ENCODE measurements around the gene LEO1.

LEO1 gene

GRCh38 chr15:51992953-51993352, 21.4 kb upstream of the LEO1 start:
- no peak overlapping the region for H3K4me3 ChIP-seq (ENCODE audit: low read depth in 1 of 2, low read length in 2 of 2)
- no peaks in the 10 kb centered on the region for H3K4me1 ChIP-seq (ENCODE audit: control insufficient read depth in 1 of 2, insufficient read depth in 2 of 2, low read length in 2 of 2)
- no peaks in the 10 kb centered on the region for H3K27me3 ChIP-seq (ENCODE audit: low read depth, low read length)

DNA sequence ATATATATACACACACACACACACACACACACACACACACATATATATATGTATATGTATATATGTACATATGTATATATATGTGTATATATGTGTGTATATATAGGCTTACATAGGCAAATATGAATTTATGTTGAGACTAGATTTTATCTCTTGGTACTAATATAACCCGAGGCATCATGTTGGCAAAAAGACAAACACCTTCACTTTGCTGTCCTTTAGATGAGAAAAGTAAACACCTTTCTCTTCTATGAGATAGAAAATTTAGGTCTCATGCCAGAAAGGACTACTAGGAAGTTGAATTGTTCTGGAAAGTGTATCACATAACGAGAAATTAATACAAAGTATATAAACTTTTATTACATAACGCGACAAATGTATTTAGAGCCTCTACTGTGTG, 19.6 kb upstream of the LEO1 start:
- H3K4me3 ChIP-seq (ENCODE audit: low read depth in 1 of 2, low read length in 2 of 2) = no peak overlapping the region
- H3K27ac ChIP-seq (ENCODE audit: low read length) = no peak overlapping the region
- no peaks in the 10 kb centered on the region for H3K4me1 ChIP-seq (ENCODE audit: control insufficient read depth in 1 of 2, insufficient read depth in 2 of 2, low read length in 2 of 2)
- no peaks in the 10 kb centered on the region for H3K27me3 ChIP-seq (ENCODE audit: low read depth, low read length)
- no peaks in the 10 kb centered on the region for H3K9me3 ChIP-seq (ENCODE audit: control insufficient read depth in 1 of 2, low read length in 2 of 2)
- no peaks in the 10 kb centered on the region for H3K36me3 ChIP-seq (ENCODE audit: control insufficient read depth in 1 of 2, insufficient read depth in 2 of 2, low read length in 2 of 2)

More at GRCh38 chr15:51992953-51993352, 21.4 kb upstream of the LEO1 start:
- Histone ChIP-seq H3K36me3 (ENCODE audit: control insufficient read depth in 1 of 2, insufficient read depth in 2 of 2, low read length in 2 of 2) (no peaks in the 10 kb centered on the region), H3K27ac (ENCODE audit: low read length) (no peak overlapping the region), H3K9me3 (ENCODE audit: control insufficient read depth in 1 of 2, low read length in 2 of 2) (no peaks in the 10 kb centered on the region)

- Histone ChIP-seq H3K4me3 (ENCODE audit: low read depth in 1 of 2, low read length in 2 of 2) (no peak overlapping the region), H3K9me3 (ENCODE audit: control insufficient read depth in 1 of 2, low read length in 2 of 2) (no peaks in the 10 kb centered on the region), H3K36me3 (ENCODE audit: control insufficient read depth in 1 of 2, insufficient read depth in 2 of 2, low read length in 2 of 2) (no peaks in the 10 kb centered on the region), H3K4me1 (ENCODE audit: control insufficient read depth in 1 of 2, insufficient read depth in 2 of 2, low read length in 2 of 2) (peaks cover 0 to 5% of the 10 kb centered on the region in 2 donors), H3K27ac (ENCODE audit: low read length) (peak overlapping the region; percentile 66), H3K27me3 (ENCODE audit: low read depth, low read length) (no peaks in the 10 kb centered on the region)
Measured at GRCh38 chr15:51982770-51983103, 11.2 kb upstream of the LEO1 start.

- peak overlapping the region; percentile 21 to 41 for H3K4me3 ChIP-seq (ENCODE audit: low read depth in 1 of 2, low read length in 2 of 2)
Measured at GRCh38 chr15:51982013-51982769, 10.6 kb upstream of the LEO1 start.

GRCh38 chr15:51973775-51974174, 2.2 kb upstream of the LEO1 start:
- peaks cover 9 to 10% of the 10 kb centered on the region in 2 donors for H3K4me1 ChIP-seq (ENCODE audit: control insufficient read depth in 1 of 2, insufficient read depth in 2 of 2, low read length in 2 of 2)
- H3K9me3 ChIP-seq (ENCODE audit: control insufficient read depth in 1 of 2, low read length in 2 of 2) = no peaks in the 10 kb centered on the region
- no peaks in the 10 kb centered on the region for H3K27me3 ChIP-seq (ENCODE audit: low read depth, low read length)
- no peak overlapping the region for H3K27ac ChIP-seq (ENCODE audit: low read length)
- no peak overlapping the region for H3K4me3 ChIP-seq (ENCODE audit: low read depth in 1 of 2, low read length in 2 of 2)
- no peaks in the 10 kb centered on the region for H3K36me3 ChIP-seq (ENCODE audit: control insufficient read depth in 1 of 2, insufficient read depth in 2 of 2, low read length in 2 of 2)

More at GRCh38 chr15:51982013-51982769, 10.6 kb upstream of the LEO1 start:
- Histone ChIP-seq H3K27ac (ENCODE audit: low read length) (peak overlapping the region; percentile 66), H3K36me3 (ENCODE audit: control insufficient read depth in 1 of 2, insufficient read depth in 2 of 2, low read length in 2 of 2) (no peaks in the 10 kb centered on the region), H3K27me3 (ENCODE audit: low read depth, low read length) (no peaks in the 10 kb centered on the region), H3K9me3 (ENCODE audit: control insufficient read depth in 1 of 2, low read length in 2 of 2) (no peaks in the 10 kb centered on the region), H3K4me1 (ENCODE audit: control insufficient read depth in 1 of 2, insufficient read depth in 2 of 2, low read length in 2 of 2) (peaks cover 0 to 5% of the 10 kb centered on the region in 2 donors)

DNA sequence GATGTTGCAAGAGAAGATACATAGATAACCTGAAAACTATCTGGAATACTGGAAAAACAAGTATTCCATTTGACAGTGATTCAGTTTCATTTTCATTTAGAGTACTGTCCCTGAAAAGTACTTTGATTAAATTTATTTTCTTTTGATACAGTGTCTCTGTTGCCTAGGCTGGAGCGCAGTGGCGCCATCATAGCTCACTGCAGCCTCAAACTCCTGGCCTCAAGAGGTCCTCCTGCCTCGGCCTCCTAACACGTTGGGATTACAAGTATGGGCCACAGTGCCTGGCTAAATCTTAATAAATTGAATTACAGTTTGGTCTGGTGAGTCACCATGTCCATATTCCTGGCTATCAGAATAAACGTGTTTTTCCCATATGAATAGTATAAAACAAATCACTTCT, 1.6 kb upstream of the LEO1 start:
- no peak overlapping the region for H3K27ac ChIP-seq (ENCODE audit: low read length)
- H3K27me3 ChIP-seq (ENCODE audit: low read depth, low read length) = no peaks in the 10 kb centered on the region
- H3K4me1 ChIP-seq (ENCODE audit: control insufficient read depth in 1 of 2, insufficient read depth in 2 of 2, low read length in 2 of 2) = peaks cover 9 to 10% of the 10 kb centered on the region in 2 donors
- no peaks in the 10 kb centered on the region for H3K9me3 ChIP-seq (ENCODE audit: control insufficient read depth in 1 of 2, low read length in 2 of 2)
- H3K36me3 ChIP-seq (ENCODE audit: control insufficient read depth in 1 of 2, insufficient read depth in 2 of 2, low read length in 2 of 2) = no peaks in the 10 kb centered on the region
- H3K4me3 ChIP-seq (ENCODE audit: low read depth in 1 of 2, low read length in 2 of 2) = no peak overlapping the region

GRCh38 chr15:51971032-51971374, 575 bp downstream of the LEO1 start:
- Histone ChIP-seq H3K36me3 (ENCODE audit: control insufficient read depth in 1 of 2, insufficient read depth in 2 of 2, low read length in 2 of 2) (no peaks in the 10 kb centered on the region), H3K27ac (ENCODE audit: low read length) (peak overlapping the region; percentile 84), H3K4me3 (ENCODE audit: low read depth in 1 of 2, low read length in 2 of 2) (peak overlapping the region; percentile 89 to 91), H3K4me1 (ENCODE audit: control insufficient read depth in 1 of 2, insufficient read depth in 2 of 2, low read length in 2 of 2) (peaks cover 9 to 10% of the 10 kb centered on the region in 2 donors), H3K9me3 (ENCODE audit: control insufficient read depth in 1 of 2, low read length in 2 of 2) (peaks cover 0 to 10% of the 10 kb centered on the region in 2 donors), H3K27me3 (ENCODE audit: low read depth, low read length) (no peaks in the 10 kb centered on the region)

DNA sequence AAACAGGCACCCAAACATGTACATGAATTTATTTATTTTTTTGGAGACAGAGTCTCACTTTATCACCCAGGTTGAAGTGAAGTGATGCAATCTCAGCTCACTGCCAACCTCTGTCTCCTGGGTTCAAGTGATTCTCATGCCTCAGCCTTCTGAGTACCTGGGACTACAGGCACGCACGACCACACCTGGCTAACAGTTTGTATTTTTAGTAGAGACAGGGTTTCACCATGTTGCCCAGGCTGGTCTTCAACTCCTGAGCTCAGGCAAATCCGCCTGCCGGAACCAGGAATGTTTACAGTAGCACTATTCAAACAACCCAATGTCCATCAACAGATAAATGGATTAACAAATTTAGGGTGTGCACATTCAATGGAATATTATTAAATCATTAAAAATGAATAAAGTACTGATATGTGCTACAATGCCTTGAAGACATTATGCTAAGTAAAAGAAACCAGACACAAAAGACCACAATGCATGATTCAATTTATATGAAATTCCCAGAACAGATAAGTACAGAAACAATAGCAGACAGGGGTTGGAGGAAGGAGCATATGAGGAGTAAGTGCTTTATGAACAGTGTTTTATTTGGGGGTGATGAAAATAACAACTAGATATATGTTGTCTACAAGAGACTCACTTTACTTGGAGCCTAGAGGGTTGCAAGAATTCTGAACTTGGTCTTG, 1.3 kb downstream of the LEO1 start:
- Histone ChIP-seq H3K4me1 (ENCODE audit: control insufficient read depth in 1 of 2, insufficient read depth in 2 of 2, low read length in 2 of 2) (peaks cover 9 to 10% of the 10 kb centered on the region in 2 donors), H3K36me3 (ENCODE audit: control insufficient read depth in 1 of 2, insufficient read depth in 2 of 2, low read length in 2 of 2) (peaks cover 0 to 5% of the 10 kb centered on the region in 2 donors), H3K27ac (ENCODE audit: low read length) (no peak overlapping the region), H3K4me3 (ENCODE audit: low read depth in 1 of 2, low read length in 2 of 2) (peak overlapping the region; percentile 89 to 91), H3K27me3 (ENCODE audit: low read depth, low read length) (no peaks in the 10 kb centered on the region), H3K9me3 (ENCODE audit: control insufficient read depth in 1 of 2, low read length in 2 of 2) (peaks cover 0 to 10% of the 10 kb centered on the region in 2 donors)

GRCh38 chr15:51969728-51970127, 1.9 kb downstream of the LEO1 start:
- Histone ChIP-seq H3K9me3 (ENCODE audit: control insufficient read depth in 1 of 2, low read length in 2 of 2) (peaks cover 0 to 10% of the 10 kb centered on the region in 2 donors), H3K4me3 (ENCODE audit: low read depth in 1 of 2, low read length in 2 of 2) (no peak overlapping the region), H3K27me3 (ENCODE audit: low read depth, low read length) (no peaks in the 10 kb centered on the region), H3K36me3 (ENCODE audit: control insufficient read depth in 1 of 2, insufficient read depth in 2 of 2, low read length in 2 of 2) (peaks cover 0 to 8% of the 10 kb centered on the region in 2 donors), H3K27ac (ENCODE audit: low read length) (no peak overlapping the region), H3K4me1 (ENCODE audit: control insufficient read depth in 1 of 2, insufficient read depth in 2 of 2, low read length in 2 of 2) (peaks cover 9 to 10% of the 10 kb centered on the region in 2 donors)

GRCh38 chr15:51967583-51967982, 4.0 kb downstream of the LEO1 start:
- Histone ChIP-seq H3K27ac (ENCODE audit: low read length) (no peak overlapping the region), H3K27me3 (ENCODE audit: low read depth, low read length) (no peaks in the 10 kb centered on the region), H3K9me3 (ENCODE audit: control insufficient read depth in 1 of 2, low read length in 2 of 2) (peaks cover 0 to 10% of the 10 kb centered on the region in 2 donors), H3K36me3 (ENCODE audit: control insufficient read depth in 1 of 2, insufficient read depth in 2 of 2, low read length in 2 of 2) (peaks cover 1 to 8% of the 10 kb centered on the region in 2 donors), H3K4me1 (ENCODE audit: control insufficient read depth in 1 of 2, insufficient read depth in 2 of 2, low read length in 2 of 2) (peaks cover 9 to 10% of the 10 kb centered on the region in 2 donors), H3K4me3 (ENCODE audit: low read depth in 1 of 2, low read length in 2 of 2) (no peak overlapping the region)

GRCh38 chr15:51966192-51966591, 5.4 kb downstream of the LEO1 start:
- peaks cover 10 to 16% of the 10 kb centered on the region in 2 donors for H3K36me3 ChIP-seq (ENCODE audit: control insufficient read depth in 1 of 2, insufficient read depth in 2 of 2, low read length in 2 of 2)
- H3K9me3 ChIP-seq (ENCODE audit: control insufficient read depth in 1 of 2, low read length in 2 of 2) = peaks cover 0 to 10% of the 10 kb centered on the region in 2 donors
- peaks cover 9% of the 10 kb centered on the region in 2 donors for H3K4me1 ChIP-seq (ENCODE audit: control insufficient read depth in 1 of 2, insufficient read depth in 2 of 2, low read length in 2 of 2)
- no peaks in the 10 kb centered on the region for H3K27me3 ChIP-seq (ENCODE audit: low read depth, low read length)
- no peak overlapping the region for H3K27ac ChIP-seq (ENCODE audit: low read length)
- no peak overlapping the region for H3K4me3 ChIP-seq (ENCODE audit: low read depth in 1 of 2, low read length in 2 of 2)
